HK-2 (cell line): Measurements from ENCODE around the gene GPSM1.
A peak's percentile ranks its signal among the peaks of the same experiment; 100 is the strongest.

ENCODE experiments used
- DNase-seq: peaks from one replicate; pipeline ENCODE4 v3.0.0-alpha.2; 2018; ENCODE audit not compliant: unreplicated experiment

Gene GPSM1

DNA sequence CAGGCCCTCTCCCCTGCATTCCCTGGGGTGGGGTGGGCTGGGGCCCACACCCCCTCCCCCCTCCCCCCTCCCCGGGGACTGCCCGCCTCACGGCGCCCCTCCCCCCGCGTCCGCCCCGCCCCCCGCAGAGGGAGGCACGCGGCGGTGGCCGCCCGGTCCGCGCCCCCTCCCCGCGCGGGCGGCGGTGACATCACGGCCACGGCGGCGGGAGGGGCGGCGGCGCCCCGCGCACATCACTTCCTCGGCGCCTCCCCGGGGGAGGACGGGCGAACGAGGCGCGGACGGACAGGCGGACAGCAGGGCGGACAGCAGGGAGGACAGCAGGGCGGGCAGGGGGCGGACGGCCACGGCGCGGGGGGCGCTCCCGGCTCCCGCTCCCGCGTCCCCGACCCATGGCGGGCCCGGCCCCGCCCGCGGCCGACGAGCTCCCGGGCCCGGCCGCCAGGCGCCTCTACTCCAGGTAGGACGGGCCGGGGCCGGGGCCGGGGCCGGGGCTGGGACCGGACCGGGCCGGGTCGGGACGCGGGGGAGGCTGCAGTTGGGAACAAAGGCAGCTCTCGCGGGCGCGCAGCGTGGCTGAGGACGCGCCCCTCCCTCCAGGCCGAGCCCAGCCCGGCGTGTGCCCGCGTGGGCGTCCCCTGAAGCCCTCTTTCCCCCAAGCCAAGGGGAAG is at the start of gene GPSM1:
TSS of gene GPSM1 (plus strand) at position 236 of the 671 bp plus-strand sequence. CDS start at position 393, 157 bp downstream.
- peak; percentile 48 for DNase-seq

DNA sequence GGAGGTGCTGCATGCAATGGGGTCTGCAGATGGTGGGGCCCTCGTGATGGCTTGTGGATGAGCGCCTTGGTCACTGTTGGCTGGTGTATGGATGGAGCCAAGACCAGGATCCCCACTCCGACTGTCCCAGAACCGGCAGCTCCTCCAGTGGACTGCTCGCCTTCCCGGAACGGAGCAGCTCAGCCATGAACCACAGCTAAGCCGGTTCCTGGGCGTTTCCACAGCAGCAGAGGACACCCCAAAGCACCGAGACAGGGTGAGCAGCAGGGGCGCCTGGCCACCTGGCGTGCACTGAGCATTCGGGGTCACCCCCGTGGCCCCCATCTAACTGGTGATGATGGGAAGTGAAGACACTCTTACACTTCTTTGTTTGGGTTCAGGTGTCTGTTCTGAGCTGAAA is 49.6 kb upstream of the GPSM1 start:
- no peak for DNase-seq

GRCh38 chr9:136278221-136278620 is 49.1 kb upstream of the GPSM1 start:
- DNase-seq: no peak

DNA sequence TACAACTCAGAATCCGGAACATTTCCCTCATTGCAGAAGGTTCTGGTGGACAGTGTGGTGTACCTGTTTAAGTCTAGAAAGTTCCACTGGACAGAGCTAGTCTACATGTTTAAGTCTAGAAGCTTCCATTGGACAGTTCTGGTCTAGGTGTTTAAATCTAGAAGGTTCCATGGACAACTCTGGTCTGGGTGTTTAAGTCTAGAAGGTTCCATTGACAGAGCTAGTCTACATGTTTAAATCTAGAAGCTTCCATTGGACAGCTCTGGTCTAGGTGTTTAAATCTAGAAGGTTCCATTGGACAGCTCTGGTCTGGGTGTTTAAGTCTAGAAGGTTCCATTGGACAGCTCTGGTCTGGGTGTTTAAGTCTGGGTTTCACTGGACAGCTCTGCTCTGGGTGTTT is 48.4 kb upstream of the GPSM1 start:
- DNase-seq: no peak

DNA sequence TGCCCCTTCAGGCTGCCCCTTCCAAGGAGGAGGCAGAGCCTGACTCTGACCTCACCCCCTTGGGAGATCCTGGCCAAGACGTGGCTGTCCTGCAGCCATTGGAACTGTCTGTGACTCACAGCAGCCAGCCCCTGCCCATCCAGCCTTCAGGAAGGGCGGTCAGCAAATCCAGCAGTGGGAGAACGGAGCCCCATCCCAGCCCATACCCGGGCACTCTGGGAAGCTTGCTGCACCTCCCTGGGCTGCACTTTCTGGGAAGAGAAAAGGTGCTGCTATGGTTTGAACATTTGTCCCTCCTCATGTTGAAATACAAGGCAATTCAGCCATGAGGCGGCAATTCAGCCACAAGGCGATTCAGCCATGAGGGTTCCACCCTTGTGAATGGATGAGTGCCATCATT is 47.9 kb upstream of the GPSM1 start:
- DNase-seq: no peak

GRCh38 chr9:136280535-136281315 is 46.6 kb upstream of the GPSM1 start:
- DNase-seq: no peak

DNA sequence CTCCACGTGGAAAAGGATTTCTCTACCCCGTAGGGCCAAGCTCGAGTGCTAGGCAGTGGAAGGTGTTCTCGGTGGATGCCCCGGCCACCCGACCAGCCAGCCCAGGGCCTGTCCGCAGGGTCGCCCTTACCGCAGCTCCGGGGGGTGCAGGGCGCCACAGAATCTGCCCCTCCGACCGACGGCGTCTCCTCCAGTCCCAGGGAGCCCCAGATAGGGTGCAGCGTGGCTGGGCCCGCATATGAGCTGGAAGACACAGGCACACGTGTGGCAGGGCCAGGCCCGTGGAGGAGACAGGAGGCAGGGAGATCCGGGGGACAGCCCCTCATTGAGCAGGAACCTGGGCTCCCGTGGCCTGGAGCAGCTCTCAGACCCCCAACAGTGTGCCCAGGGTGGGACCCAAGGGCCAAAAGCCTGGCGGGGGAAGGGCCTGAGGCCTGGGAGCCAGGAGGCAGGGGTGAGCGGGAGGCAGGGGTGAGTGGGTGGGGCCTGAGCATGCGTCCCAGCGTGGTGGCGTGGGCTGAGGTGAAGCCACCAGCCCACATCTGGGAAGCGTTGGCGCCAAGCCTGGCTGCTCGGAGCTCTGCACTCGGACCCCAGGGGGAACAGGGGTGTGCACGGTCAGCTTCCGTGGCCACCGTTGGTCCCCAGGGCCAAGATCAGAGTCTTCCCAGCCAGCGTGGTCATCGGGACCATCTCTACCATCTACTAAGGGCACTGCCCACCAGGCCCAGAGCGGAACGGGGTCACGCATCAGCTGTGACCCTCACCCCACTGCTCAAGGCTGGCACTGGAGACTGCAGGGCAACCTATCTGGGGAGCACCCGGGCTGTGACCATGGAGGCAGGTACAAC is 45.7 kb upstream of the GPSM1 start:
- DNase-seq: no peak

DNA sequence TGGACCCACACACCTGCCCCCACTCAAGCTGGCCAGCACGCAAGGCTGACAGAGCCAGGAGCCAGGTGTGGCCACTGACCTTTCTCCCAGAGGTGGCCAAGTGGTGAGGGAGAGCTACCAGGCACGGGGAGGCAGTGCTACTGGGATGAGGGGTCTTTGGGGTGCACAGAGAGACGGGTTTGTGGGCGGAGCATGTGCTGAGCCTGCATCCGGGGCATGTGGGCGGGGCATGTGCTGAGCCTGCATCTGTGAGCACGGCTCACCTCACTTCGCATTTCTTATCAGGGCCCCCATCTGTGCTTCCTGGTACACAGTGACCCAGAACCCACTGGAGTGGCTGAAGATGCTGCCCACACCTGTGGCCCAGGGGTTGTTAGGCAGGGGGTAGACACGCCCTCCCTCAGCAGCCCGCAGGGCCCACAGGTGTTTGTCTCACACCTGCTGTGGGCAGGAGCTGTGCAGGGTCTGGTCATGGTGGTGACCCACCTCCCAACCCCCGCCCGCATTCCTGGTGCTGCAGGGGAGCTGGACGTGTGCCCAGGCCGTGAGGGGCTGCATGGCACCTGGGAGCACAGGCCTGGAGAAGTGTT is 45.0 kb upstream of the GPSM1 start:
- DNase-seq: no peak

GRCh38 chr9:136283291-136284235 is 43.8 kb upstream of the GPSM1 start:
- peak; percentile 82 for DNase-seq

GRCh38 chr9:136284311-136284710 is 43.0 kb upstream of the GPSM1 start:
- DNase-seq: no peak

- DNase-seq: no peak
Observed at GRCh38 chr9:136284951-136285350, 42.4 kb upstream of the GPSM1 start.

DNA sequence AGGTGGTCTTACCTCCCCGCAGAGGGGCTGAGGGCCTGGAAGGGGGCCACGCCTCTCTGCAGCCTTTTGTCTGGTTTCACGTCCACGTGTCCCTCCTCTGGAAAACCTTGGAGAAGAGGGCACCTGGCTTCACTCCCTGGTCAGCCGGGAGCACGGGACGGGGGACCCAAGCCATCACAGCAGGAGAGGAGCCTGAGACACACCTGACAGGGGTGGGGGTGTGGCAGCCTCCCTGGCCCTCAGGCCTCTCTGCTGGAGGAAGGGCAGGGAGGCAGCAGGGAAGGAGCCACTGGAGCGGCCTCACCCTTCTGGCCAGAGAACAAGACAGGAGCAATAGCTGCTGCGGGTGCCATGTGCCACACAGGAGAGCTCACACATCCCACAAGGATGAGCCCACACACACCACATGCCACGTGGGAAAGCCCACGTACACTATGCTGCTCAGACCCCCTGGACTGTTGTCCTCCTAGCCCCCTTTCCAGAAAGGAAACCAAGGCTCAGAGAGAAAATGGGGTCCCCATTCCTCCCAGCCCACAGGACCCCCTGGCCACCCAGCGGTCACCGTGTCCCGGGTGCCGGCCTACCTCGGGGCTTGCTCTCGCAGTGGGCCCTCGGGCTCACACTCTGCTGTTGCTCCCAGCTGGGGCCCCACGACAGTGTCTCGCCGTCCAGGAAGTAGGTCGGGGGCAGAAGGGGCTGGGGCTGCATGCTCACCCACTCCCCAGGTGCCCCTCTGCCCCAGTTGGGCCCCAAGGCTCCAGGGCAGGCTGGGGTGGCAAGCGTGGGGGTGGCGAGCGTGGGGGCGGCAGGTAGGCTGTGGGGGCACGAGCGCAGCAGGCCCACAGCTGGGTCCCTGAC is 41.6 kb upstream of the GPSM1 start:
- no peak for DNase-seq

DNA sequence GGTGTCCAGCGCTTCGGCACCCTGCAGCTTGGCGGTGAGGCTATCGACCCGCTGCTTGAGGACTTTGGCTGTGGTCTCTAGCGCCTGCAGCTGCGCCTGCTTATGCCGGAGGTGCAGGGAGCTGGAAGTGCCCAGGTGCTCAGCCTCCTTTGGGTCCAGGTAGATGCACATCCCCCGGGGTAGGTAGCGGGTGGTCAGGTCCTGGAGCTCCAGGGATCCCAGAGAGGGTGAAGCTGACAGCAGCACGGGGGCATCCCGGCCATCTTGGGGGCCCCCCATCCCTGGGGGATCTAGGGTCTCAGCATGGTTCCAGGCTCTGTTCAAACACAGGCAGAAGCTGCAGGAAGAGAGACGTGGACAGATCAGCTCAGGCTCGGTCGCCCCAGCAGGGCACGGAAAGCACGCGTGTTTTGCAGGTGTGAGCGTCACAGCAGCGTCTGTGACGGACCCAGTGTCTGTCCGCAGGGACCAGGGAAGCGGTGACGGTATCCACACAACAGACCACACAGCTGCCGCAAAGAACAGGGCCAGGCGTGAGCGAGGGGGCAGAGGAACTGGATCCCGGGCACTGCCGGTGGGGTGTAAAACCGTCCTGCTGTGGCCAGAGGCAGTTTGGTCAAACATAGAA is 40.9 kb upstream of the GPSM1 start:
- no peak for DNase-seq

- no peak for DNase-seq
Observed at GRCh38 chr9:136286987-136287379, 40.4 kb upstream of the GPSM1 start.

DNA sequence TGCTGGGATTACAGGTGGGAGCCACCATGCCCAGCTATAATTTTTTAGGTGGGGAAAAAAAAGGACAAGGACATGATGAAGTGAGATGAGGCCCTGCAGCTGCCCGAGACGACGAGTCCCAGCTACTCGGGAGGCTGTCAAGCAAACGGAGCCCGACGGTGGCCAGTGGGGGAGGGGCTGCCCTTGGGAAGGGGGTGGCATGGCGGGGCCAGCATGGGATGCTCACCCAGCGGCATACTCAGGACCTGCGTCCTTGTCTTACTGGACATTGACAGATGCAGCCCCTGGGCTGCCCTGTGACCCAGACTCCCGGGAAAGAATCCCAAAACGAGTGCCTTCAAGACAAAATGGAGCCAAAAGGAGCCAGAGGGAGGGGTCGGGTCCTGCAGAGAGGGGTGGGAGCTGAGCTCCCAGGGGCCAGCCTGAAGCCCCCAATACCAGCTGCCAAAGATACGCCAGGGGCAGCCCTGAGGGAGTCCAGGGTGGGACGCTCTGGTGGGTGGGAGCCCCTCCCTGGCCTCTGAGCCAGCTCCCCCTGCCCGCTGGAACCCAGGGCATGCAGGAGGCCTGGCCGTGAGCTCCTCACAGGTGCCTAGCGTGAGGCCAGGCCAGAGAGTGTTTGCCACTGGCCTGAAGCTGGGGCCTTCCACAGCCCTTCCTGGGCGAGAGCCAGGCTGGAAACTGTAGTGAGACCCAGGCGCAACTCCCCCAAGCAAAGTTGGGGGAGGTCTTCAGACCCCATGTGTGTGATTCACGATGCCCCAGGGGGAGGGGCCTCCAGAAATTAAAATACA is 39.2 kb upstream of the GPSM1 start:
- no peak for DNase-seq

- no peak for DNase-seq
Observed at GRCh38 chr9:136289651-136290507, 37.5 kb upstream of the GPSM1 start.

- no peak for DNase-seq
Observed at GRCh38 chr9:136290508-136291000, 36.8 kb upstream of the GPSM1 start.
